Spleen (tissue), 7 donors: ENCODE results near the gene GRIK4.

Source experiments
- CTCF ChIP-seq, 11 experiments: fragments of 200-600 bp in 7 of 11; fragments of 450-650 bp in 4 of 11; sonication (generic) in 4 of 11; IDR thresholded peaks in 8 of 11; conservative IDR thresholded peaks in 3 of 11; 1 replicate in 7 of 11; 2 replicates in 4 of 11; pipeline versions ENCODE4 v1.4.0 to v1.8.0; 2016 to 2021; ENCODE audit warnings: antibody characterized with exemption in 11 of 11, inconsistent platforms in 4 of 11, mild to moderate bottlenecking in 1 of 11
- POLR2A ChIP-seq, 3 donors: fragments of 450-650 bp; IDR thresholded peaks; one replicate each; pipeline ENCODE4 v1.5.1; 2017; ENCODE audit warnings: antibody characterized with exemption in 3 of 3, mild to moderate bottlenecking in 1 of 3
- POLR2AphosphoS5 ChIP-seq, 3 donors: sonication (generic); formaldehyde crosslinking; IDR thresholded peaks; one replicate each; pipeline ENCODE4 v1.5.1; 2017; ENCODE audit warnings: antibody characterized with exemption in 3 of 3
- donor health status: DM: no; HTN: no; CAD: no; lungs with moderate emphysema.
- donor health status: DM: no; HTN: no; CAD: no.
- donor health status: DM: no; HTN: no; CAD: no.

GRCh38 chr11:120769906-120770305, 258.4 kb downstream of the GRIK4 start:
- TF ChIP-seq POLR2A (IDR thresholded peaks at IDR 0.05): no peak
- no peak for TF ChIP-seq POLR2AphosphoS5 (IDR thresholded peaks at IDR 0.05)
- TF ChIP-seq CTCF (IDR thresholded peaks at IDR 0.05 in 8 of 11, conservative IDR thresholded peaks at IDR 0.05 in 3 of 11): no peak
